H1 (cell line): Measurements from ENCODE around the gene SPATA32. TPM values are rescaled to one million over a fixed set of nuclear protein-coding genes. Genes with fewer than 3 reads are reported as not detected.
A peak's percentile ranks its signal among the peaks of the same experiment; 100 is the strongest.

Experiments used
- CTCF ChIA-PET: fragments of 300-600 bp; sonication (Branson Sonifier 250); formaldehyde crosslinking; loops from one replicate; lab custom pipeline; 2021; ENCODE audit not compliant: partially characterized antibody; lab: Charles Lee
- POLR2A ChIA-PET: fragments of 300-600 bp; sonication (Branson Sonifier 250); formaldehyde crosslinking; loops from one replicate; lab custom pipeline; 2021; ENCODE audit warnings: inconsistent platforms; ENCODE audit not compliant: partially characterized antibody; lab: Charles Lee
- DNase-seq, 2 experiments: peaks; one replicate each; pipeline versions ENCODE4 v3.0.0 to v3.0.0-alpha.2; 2010 to 2022; ENCODE audit warnings: low spot score in 2 of 2, low read depth in 1 of 2, mixed read lengths in 1 of 2
- FAIRE-seq: peaks from 2 replicates; lab custom pipeline; 2011; peaks lifted over from hg19 to GRCh38; lab: Jason Lieb, UNC
- H2AFZ ChIP-seq: 2 replicates; pipeline ENCODE4 v1.8.1; 2012; ENCODE audit warnings: low read length, inconsistent platforms
- H2AK5ac ChIP-seq: 2 replicates; pipeline ENCODE4 v1.6.1; 2013; ENCODE audit warnings: low read depth, low read length
- H2BK120ac ChIP-seq: replicated peaks from 2 replicates; pipeline ENCODE3; 2013; ENCODE audit warnings: low read depth, low read length, inconsistent platforms
- H2BK12ac ChIP-seq: 2 replicates; pipeline ENCODE4 v1.6.1; 2013; ENCODE audit warnings: low read depth, low read length
- H2BK15ac ChIP-seq: 2 replicates; pipeline ENCODE4 v1.6.1; 2013; ENCODE audit warnings: low read length
- H2BK20ac ChIP-seq: 2 replicates; pipeline ENCODE4 v1.6.1; 2013; ENCODE audit warnings: low read length
- H2BK5ac ChIP-seq: 2 replicates; pipeline ENCODE4 v1.6.1; 2013; ENCODE audit warnings: low read depth, low read length
- H3K14ac ChIP-seq: 2 replicates; pipeline ENCODE4 v1.6.1; 2013; ENCODE audit warnings: inconsistent platforms; ENCODE audit not compliant: insufficient read length
- H3K18ac ChIP-seq: 2 replicates; pipeline ENCODE4 v1.6.1; 2013; ENCODE audit warnings: low read length; ENCODE audit errors: extremely low read depth
- H3K23ac ChIP-seq: 2 replicates; pipeline ENCODE4 v1.6.1; 2013; ENCODE audit warnings: inconsistent platforms; ENCODE audit not compliant: insufficient read length
- H3K23me2 ChIP-seq: 2 replicates; pipeline ENCODE4 v1.6.1; 2013; ENCODE audit warnings: low read depth, low read length
- H3K27ac ChIP-seq: 2 replicates; pipeline ENCODE4 v1.6.1; 2011; ENCODE audit warnings: low read depth, low read length, inconsistent platforms
- H3K27me3 ChIP-seq, 4 experiments: replicated peaks in 1 of 4; 1 replicate in 1 of 4; 2 replicates in 3 of 4; pipeline versions ENCODE4 v1.6.1 to v1.8.1; 2011 to 2013; ENCODE audit warnings: low read length in 3 of 4, mild to moderate bottlenecking in 3 of 4, inconsistent platforms in 2 of 4, mixed read lengths in 2 of 4, moderate library complexity in 1 of 4; ENCODE audit not compliant: control insufficient read depth in 3 of 4, insufficient read depth in 3 of 4; ENCODE audit errors: extremely low read depth in 1 of 4
- H3K36me3 ChIP-seq, 4 experiments: 2 replicates each; pipeline versions ENCODE4 v1.6.1 to v1.8.1; 2011 to 2013; ENCODE audit warnings: mild to moderate bottlenecking in 4 of 4, low read length in 3 of 4, moderate library complexity in 2 of 4, control low read depth in 1 of 4, inconsistent platforms in 1 of 4; ENCODE audit not compliant: insufficient read depth in 4 of 4, control insufficient read depth in 2 of 4
- H3K4ac ChIP-seq: replicated peaks from 2 replicates; pipeline ENCODE3; 2013; ENCODE audit warnings: low read length, low read depth, mixed read lengths, inconsistent platforms; ENCODE audit not compliant: insufficient read length
- H3K4me1 ChIP-seq, 4 experiments: replicated peaks in 1 of 4; 1 replicate in 1 of 4; 2 replicates in 3 of 4; pipeline versions ENCODE4 v1.6.1 to v1.8.1; 2011 to 2013; ENCODE audit warnings: low read length in 3 of 4, inconsistent platforms in 2 of 4, mixed read lengths in 1 of 4; ENCODE audit not compliant: insufficient read depth in 4 of 4, control insufficient read depth in 3 of 4
- H3K4me2 ChIP-seq, 2 experiments: 2 replicates each; pipeline versions ENCODE4 v1.6.1 to v1.8.1; 2011 to 2013; ENCODE audit warnings: low read depth in 2 of 2, low read length in 2 of 2, control low read depth in 1 of 2, inconsistent platforms in 1 of 2, mild to moderate bottlenecking in 1 of 2; ENCODE audit not compliant: insufficient read depth in 1 of 2
- H3K4me3 ChIP-seq, 4 experiments: fragments of 200-600, 300-600 bp in 1 of 4; sonication (generic), shearing (Covaris generic), sonication (Bioruptor Twin) in 1 of 4; 2 replicates each; pipeline versions ENCODE4 v1.5.1 to v1.8.1; 2011 to 2016; ENCODE audit warnings: low read length in 4 of 4, low read depth in 3 of 4, control low read depth in 2 of 4, inconsistent platforms in 2 of 4, mild to moderate bottlenecking in 2 of 4, mixed read lengths in 1 of 4, moderate library complexity in 1 of 4; ENCODE audit not compliant: insufficient read depth in 2 of 4; ENCODE audit errors: extremely low read depth in 1 of 4
- H3K56ac ChIP-seq: replicated peaks from 2 replicates; pipeline ENCODE3; 2013; ENCODE audit warnings: low read depth, mild to moderate bottlenecking, mixed read lengths, low read length, inconsistent platforms; ENCODE audit not compliant: insufficient read length
- H3K79me1 ChIP-seq: 2 replicates; pipeline ENCODE4 v1.6.1; 2013; ENCODE audit warnings: low read depth, low read length, control low read depth
- H3K79me2 ChIP-seq, 2 experiments: 2 replicates each; pipeline versions ENCODE4 v1.6.1 to v1.8.1; 2012 to 2013; ENCODE audit warnings: low read length in 2 of 2, mild to moderate bottlenecking in 2 of 2, inconsistent platforms in 1 of 2; ENCODE audit not compliant: insufficient read depth in 2 of 2, control insufficient read depth in 1 of 2
- H3K9ac ChIP-seq, 4 experiments: replicated peaks in 1 of 4; 1 replicate in 1 of 4; 2 replicates in 3 of 4; pipeline versions ENCODE4 v1.6.1 to v1.8.1; 2011 to 2013; ENCODE audit warnings: low read depth in 3 of 4, low read length in 3 of 4, control low read depth in 2 of 4, mild to moderate bottlenecking in 2 of 4, moderate library complexity in 2 of 4, inconsistent platforms in 1 of 4; ENCODE audit errors: extremely low read depth in 1 of 4
- H3K9me3 ChIP-seq, 2 experiments: 2 replicates each; pipeline versions ENCODE4 v1.6.1 to v1.8.1; 2012 to 2013; ENCODE audit warnings: mild to moderate bottlenecking in 2 of 2, moderate library complexity in 2 of 2, control low read depth in 1 of 2, inconsistent platforms in 1 of 2, low read depth in 1 of 2, low read length in 1 of 2, mixed read lengths in 1 of 2; ENCODE audit not compliant: insufficient read depth in 2 of 2
- H4K20me1 ChIP-seq, 2 experiments: replicated peaks in 1 of 2; 2 replicates each; pipeline versions ENCODE3 to v1.8.1; 2011 to 2013; ENCODE audit warnings: inconsistent platforms in 2 of 2, low read length in 2 of 2, mild to moderate bottlenecking in 1 of 2; ENCODE audit not compliant: insufficient read depth in 2 of 2, control insufficient read depth in 1 of 2
- H4K5ac ChIP-seq: 2 replicates; pipeline ENCODE4 v1.6.1; 2013; ENCODE audit warnings: low read length, low read depth, mixed read lengths, inconsistent platforms; ENCODE audit not compliant: insufficient read length
- H4K8ac ChIP-seq: 2 replicates; pipeline ENCODE4 v1.8.0; 2013; ENCODE audit warnings: mild to moderate bottlenecking, moderate library complexity, low read length, inconsistent platforms; ENCODE audit not compliant: insufficient read depth; ENCODE audit errors: extremely low read depth
- H4K91ac ChIP-seq: replicated peaks from 2 replicates; pipeline ENCODE3; 2013; ENCODE audit warnings: low read length, mixed read lengths, inconsistent platforms; ENCODE audit not compliant: insufficient read length
- CBX5 ChIP-seq: fragments of 300-800, 300-1000 bp; sonication (generic); IDR thresholded peaks from 2 replicates; pipeline ENCODE4 v1.7.1; 2016; ENCODE audit warnings: antibody characterized with exemption, low read length, low read depth
- E2F6 ChIP-seq: IDR thresholded peaks from 2 replicates; pipeline ENCODE4 v1.6.1; 2012; ENCODE audit warnings: inconsistent platforms
- EZH2 ChIP-seq: fragments of 200-600 bp; sonication (generic); IDR thresholded peaks from 2 replicates; pipeline ENCODE4 v1.7.1; 2012; ENCODE audit warnings: low read depth, mild to moderate bottlenecking, moderate library complexity, low read length, inconsistent platforms; ENCODE audit not compliant: severe bottlenecking
- HDAC6 ChIP-seq: IDR thresholded peaks from one replicate; pipeline ENCODE4 v1.7.1; 2012; ENCODE audit warnings: low read depth, mild to moderate bottlenecking, inconsistent platforms, low read length, moderate library complexity
- JUND ChIP-seq: IDR thresholded peaks from 2 replicates; pipeline ENCODE4 v1.6.1; 2011; ENCODE audit warnings: mild to moderate bottlenecking, improper control_type of control experiment, low read length
- KDM4A ChIP-seq: IDR thresholded peaks from one replicate; pipeline ENCODE4 v1.7.1; 2012; ENCODE audit warnings: low read depth, mild to moderate bottlenecking, moderate library complexity, low read length, inconsistent platforms; ENCODE audit not compliant: severe bottlenecking
- POLR2A ChIP-seq, 2 experiments: IDR thresholded peaks; 1 replicate in 1 of 2; 2 replicates in 1 of 2; pipeline ENCODE4 v1.6.1; 2011; ENCODE audit warnings: low read depth in 2 of 2, low read length in 2 of 2, mild to moderate bottlenecking in 2 of 2; ENCODE audit errors: control extremely low read depth in 1 of 2
- RBBP5 ChIP-seq: IDR thresholded peaks from 2 replicates; pipeline ENCODE4 v1.7.1; 2012; ENCODE audit warnings: low read depth, mild to moderate bottlenecking, inconsistent platforms, low read length, moderate library complexity, borderline replicate concordance
- RFX5 ChIP-seq: IDR thresholded peaks from 2 replicates; pipeline ENCODE4 v1.6.1; 2011; ENCODE audit warnings: low read depth, low read length, improper control_type of control experiment, borderline replicate concordance
- WGBS, 2 experiments: shearing (Covaris generic) in 1 of 2; methylation state at CpG; one replicate each; pipeline versions ENCODE4 v1.1.6 to v1.1.7; 2013 to 2015; ENCODE audit warnings: low lambda C conversion rate in 2 of 2, mixed read lengths in 2 of 2, inconsistent platforms in 1 of 2, low coverage in 1 of 2, missing lambda C conversion rate in 1 of 2; ENCODE audit not compliant: insufficient replicate concordance in 2 of 2, insufficient coverage in 1 of 2, insufficient read length in 1 of 2; ENCODE audit errors: extremely low coverage in 1 of 2, missing lambda C conversion rate in 1 of 2; 5-methylcytosine and 5-hydroxymethylcytosine counted together
- polyA plus RNA-seq, 7 experiments: library from polyadenylated mRNA; depleted of rRNA in 3 of 7; stranded (reverse) in 5 of 7; unstranded in 2 of 7; fragments of >200 nt in 5 of 7; fragments of 200-250 nt in 2 of 7; gene quantifications; 1 replicate in 5 of 7; 2 replicates in 1 of 7; 4 replicates in 1 of 7; pipeline versions ENCODE4 v1.2.1 to v1.2.3, GENCODE V29; 2011 to 2013; ENCODE audit warnings: missing spikeins in 2 of 7, mixed read lengths in 2 of 7
- total RNA-seq: library from RNA; stranded (reverse); fragmentation: NEBNext Ultra II Directional; extraction: Animal tissue kit (Norgen Biotek cat#: 25700); gene quantifications from 2 replicates; pipeline ENCODE4 v1.2.1, GENCODE V29; 2021
- TF ChIP-seq, protein P1 (sequence below): IDR thresholded peaks from 2 replicates; pipeline ENCODE4 v1.6.1; 2012; ENCODE audit warnings: inconsistent platforms

The SPATA32 gene
- total and polyA plus RNA-seq, 2 of the 8 experiments (the other 6 are each of a cell fraction or from before 2014, with no cell fraction given), result 0.24 TPM; not detected in 1

DNA sequence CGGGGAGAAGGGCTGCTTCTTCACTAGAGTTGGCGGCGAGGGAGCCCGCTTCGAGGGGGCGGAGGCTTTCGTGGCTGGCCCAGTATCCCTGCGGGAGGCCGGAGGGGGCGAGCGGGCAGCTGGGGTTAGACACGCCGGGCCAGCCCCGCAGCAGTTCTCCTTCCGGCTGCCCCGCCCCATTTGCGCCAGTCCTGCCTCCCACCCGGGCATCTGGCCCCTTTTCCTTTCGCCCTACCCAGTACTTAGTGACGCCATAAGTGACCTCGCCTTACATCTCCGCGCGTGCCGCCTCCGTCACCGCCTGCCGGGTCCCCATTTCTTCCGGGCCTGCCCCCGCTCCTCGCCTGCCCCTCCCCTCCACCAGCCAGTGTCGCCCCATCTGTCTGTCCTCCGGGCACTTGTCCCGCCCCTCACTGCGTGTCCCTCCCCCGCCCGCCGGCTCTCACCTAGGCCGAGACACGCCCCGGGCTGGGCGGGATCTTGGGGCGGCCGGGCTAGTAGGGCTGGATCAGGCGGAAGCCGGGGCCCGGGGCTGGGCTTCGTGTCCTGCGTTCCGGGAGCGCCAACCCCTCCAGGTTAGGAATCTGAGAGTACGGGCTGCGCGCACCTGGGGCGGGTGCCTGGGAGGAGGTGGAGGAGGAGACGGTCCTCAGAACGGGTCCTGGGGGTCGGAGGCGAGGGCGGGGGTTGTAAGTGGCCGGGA, 14.3 kb downstream of the SPATA32 start:
- Histone ChIP-seq H3K27ac (peak overlapping the region; percentile 71), H3K14ac (no peak overlapping the region), H3K18ac (peak overlapping the region; percentile 96), H3K4me2 (peak overlapping the region; percentile 78 to 85), H4K20me1 (peaks cover 1 to 3% of the 10 kb centered on the region in 2 experiments), H3K27me3 (no peaks in the 10 kb centered on the region; a peak in 2 of 7 replicates), H2BK20ac (no peak overlapping the region), H3K4me3 (peak overlapping the region; percentile 70 to 82 (median 74)), H2AK5ac (no peak overlapping the region), H4K5ac (peak overlapping the region; percentile 91), H3K79me2 (peaks cover 0 to 7% of the 10 kb centered on the region in 2 experiments; a peak in 1 of 4 replicates), H3K9ac (peak overlapping the region; percentile 22 to 66 (median 58)), H2BK120ac (peak overlapping the region; percentile 24), H3K79me1 (peaks cover 9% of the 10 kb centered on the region), H4K8ac (peak overlapping the region; percentile 90), H3K4ac (peak overlapping the region; percentile 88), H3K23ac (no peak overlapping the region), H4K91ac (peak overlapping the region; percentile 86), H2BK12ac (no peak overlapping the region), H2AFZ (0 out of 2 replicates have a peak overlapping the region, but pooled peaks have one; percentile 6), H3K36me3 (peaks cover 0 to 5% (median 1%) of the 10 kb centered on the region in 4 experiments; a peak in 3 of 8 replicates), H3K9me3 (no peaks in the 10 kb centered on the region), H2BK15ac (peak overlapping the region; percentile 95; the same call in 1 of the 2 replicates), H3K4me1 (peaks cover 3 to 15% (median 12%) of the 10 kb centered on the region in 4 experiments), H2BK5ac (peak overlapping the region; percentile 92; the same call in 1 of the 2 replicates), H3K56ac (peak overlapping the region; percentile 90), H3K23me2 (peaks cover 7% of the 10 kb centered on the region; the same call in 1 of the 2 replicates)
- ChIA-PET POLR2A (interaction anchor here (1.0 to 4.7 kb wide), 16 partner anchors 11 to 124 kb away, joined by 3 to 43 read pairs (median 5); partner anchors contain the start of genes HEXIM1 and HEXIM2), CTCF (interaction anchor here (1.0 to 21.3 kb wide), 15 partner anchors 10 to 178 kb away, joined by 3 to 362 read pairs (median 10); no protein-coding TSS in a partner anchor)
- FAIRE-seq (no peak), DNase-seq (peak; percentile 94 to 97)
- WGBS, 2 experiments, result 3% methylated on average over 29 of the region's 61 CpGs; no CpG with 5 or more reads in 1 of the 2 experiments
- peak in 1 of 2 experiments; percentile 81; a peak in 2 of 3 replicates for TF ChIP-seq POLR2A (IDR thresholded peaks at IDR 0.05; ENCODE audit: control extremely low read depth in 1 of 2, low read depth in 2 of 2, low read length in 2 of 2)
- 0 out of 2 replicates have a peak, but pooled peaks have one; percentile 35 for TF ChIP-seq E2F6
- TF ChIP-seq, protein P1, sequence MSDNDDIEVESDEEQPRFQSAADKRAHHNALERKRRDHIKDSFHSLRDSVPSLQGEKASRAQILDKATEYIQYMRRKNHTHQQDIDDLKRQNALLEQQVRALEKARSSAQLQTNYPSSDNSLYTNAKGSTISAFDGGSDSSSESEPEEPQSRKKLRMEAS, result peak; percentile 79
- no peak for TF ChIP-seq JUND
- TF ChIP-seq KDM4A, result no peak
- peak; percentile 41; the same call in 1 of the 2 replicates for TF ChIP-seq RFX5
- peak; percentile 77; the same call in 1 of the 2 replicates for TF ChIP-seq RBBP5
- TF ChIP-seq EZH2, result no peak
- no peak for TF ChIP-seq CBX5
- no peak for TF ChIP-seq HDAC6
